HL-60/S4 (cell line): ENCODE results near the gene RAB29.
"Not testable (repeated sequence)": the region's sequence is repeated elsewhere in the genome, so short reads cannot be mapped to it uniquely, and the experiment has no call there.

Experiments
- in situ Hi-C: fragments of 300-500 bp; cut with MboI; formaldehyde crosslinking; loops from 2 replicates; pipeline ENCODE4 v1.14.3; 2022; ENCODE audit warnings: low sequenced_read_pairs

RAB29 gene, protein sequence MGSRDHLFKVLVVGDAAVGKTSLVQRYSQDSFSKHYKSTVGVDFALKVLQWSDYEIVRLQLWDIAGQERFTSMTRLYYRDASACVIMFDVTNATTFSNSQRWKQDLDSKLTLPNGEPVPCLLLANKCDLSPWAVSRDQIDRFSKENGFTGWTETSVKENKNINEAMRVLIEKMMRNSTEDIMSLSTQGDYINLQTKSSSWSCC

DNA sequence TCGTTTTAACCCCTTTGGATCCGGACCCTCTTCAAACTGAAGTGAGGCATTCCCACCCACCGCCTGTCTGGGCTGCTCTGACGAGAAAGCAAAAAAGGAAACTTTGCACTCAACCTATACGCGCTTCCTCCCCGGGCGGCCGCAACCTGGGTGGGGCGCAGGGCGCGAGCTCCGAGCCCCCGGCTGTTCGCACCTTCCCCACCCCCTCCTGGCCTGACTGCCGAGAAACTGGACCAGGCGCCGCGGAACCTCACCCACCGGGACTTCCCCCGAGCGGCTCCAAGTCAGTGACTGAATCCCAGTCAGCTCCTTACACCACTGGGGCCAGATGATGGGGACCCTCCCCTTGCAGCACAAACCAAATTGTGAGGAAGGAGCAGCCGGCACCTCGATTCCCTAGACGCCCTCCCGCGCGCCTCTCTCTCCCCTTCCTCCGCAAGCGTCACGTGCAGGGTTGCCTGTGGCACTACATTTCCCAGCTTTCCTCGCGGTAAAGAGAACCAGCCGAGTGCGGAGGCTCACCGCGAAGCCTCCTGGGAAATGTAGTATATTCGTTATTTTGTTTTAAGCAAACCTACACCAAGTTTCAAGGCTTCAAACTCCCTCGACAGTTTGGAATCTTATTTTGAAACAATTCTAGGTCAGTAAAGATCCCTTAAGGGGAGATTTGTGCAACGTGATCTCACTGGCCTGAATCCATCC is at the start of gene RAB29:
TSS of gene RAB29 (minus strand) at position 468 of the 702 bp plus-strand sequence. CDS start 526 bp downstream, outside the sequence.
- in situ Hi-C loops, result no loop called here

DNA sequence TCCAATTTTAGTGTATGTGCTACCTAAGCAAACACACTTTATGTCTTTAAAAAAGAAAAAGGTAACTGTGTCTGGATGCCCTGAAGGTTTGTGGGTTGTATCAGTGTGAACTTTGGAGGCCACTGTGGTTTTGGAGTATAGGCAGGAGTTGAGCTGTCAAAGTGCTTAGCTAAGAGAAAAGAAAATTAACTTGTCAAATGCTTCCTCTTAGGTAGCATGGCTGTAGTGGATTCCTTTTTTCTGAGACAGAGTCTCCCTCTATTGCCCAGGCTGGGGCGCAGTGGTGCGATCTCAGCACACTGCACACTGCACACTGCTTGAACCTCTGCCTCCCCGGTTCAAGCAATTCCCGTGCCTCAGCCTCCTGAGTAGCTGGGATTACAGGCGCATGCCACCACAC is 48.9 kb upstream of the RAB29 start:
- in situ Hi-C loops, result no loop called here

DNA sequence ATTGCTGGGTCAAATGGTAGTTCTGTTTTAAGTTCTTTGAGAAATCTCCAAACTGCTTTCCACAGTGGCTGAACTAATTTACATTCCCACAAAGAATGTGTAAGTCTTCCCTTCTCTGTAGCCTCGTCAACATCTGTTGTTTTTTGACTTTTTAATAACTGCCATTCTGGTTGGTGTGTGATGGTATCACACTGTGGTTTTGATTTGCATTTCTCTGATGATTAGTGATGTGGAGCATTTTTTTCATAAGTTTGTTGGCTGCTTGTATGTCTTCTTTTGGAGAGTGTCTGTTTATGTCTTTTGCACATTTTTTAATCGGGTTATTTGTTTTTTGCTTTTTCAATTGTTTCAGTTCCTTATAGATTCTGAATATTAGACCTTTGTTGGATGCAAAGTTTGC is 48.0 kb upstream of the RAB29 start:
- in situ Hi-C loops, result not testable (repeated sequence)

DNA sequence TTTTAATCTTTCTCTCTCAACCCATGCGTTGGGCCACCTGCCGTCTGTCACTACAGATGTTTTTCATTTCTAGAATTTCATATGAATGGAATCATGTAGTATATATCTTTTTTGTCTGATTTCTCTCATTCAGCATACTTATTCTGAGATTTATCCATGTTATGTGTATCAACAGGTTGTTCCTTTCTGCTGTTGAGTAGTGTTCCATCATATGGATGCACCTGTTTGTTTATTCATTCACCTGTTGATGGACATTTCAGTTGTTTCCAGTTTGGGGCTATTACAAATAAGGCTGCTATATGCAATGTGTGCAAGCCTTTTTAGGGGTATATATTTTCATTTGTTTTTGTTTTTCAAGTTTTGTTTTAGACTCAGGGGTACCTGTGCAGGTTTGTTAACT is 47.1 kb upstream of the RAB29 start:
- in situ Hi-C loops, result no loop called here

DNA sequence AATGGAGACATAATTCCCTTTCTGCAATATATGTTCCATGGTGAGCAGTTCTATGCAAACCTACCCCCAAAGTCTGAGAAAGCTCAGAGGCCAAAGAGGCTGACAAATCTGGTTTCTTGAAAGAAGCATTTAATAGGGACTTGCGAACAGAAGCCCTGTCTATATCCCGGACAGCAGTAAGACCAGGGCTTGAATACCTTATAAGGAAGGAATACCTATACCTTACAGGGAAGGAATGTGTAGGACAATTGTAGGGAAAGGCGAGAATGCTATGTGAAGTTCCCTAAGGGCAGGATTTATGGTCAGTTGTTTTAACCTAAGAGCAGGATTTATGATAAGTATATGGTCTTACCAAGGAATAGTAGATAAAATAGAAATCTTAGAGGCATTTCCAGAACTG is 42.7 kb upstream of the RAB29 start:
- in situ Hi-C loops, result no loop called here

DNA sequence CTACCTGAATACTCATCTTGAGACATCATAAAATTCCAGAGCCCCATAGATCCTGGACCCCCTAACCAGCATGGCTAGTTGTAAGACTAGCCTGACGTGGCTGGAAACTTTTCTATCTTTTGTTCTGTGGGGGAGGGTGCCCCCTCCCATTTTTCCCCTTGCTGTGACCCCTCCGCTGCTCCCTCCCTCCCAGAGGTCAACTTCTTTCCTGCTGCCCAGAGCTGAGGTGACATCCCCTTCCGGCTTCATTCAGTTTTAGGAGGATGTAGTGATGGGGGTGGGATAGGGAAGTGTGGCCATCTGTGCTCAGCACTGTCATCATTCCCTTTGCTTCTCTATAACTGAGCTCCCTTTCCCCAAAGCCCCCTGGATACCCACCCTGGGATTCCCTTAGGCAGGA is 42.1 kb upstream of the RAB29 start:
- in situ Hi-C loops, result no loop called here

DNA sequence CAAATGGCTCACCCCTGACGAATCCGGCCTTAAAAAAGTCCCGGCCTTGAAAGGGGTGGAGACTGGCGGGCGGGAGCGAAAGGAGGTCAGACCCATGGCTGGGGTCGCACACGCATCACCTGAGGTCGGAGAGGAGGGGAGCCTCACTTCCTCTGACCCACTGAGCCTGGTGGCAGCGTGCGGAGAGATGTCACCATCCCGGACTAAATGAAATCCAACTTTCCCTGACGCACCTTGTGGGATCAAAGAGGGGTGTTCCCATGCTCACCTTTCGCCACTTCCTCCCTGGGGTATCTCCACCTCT is 38.4 kb upstream of the RAB29 start:
- in situ Hi-C loops, result no loop called here

DNA sequence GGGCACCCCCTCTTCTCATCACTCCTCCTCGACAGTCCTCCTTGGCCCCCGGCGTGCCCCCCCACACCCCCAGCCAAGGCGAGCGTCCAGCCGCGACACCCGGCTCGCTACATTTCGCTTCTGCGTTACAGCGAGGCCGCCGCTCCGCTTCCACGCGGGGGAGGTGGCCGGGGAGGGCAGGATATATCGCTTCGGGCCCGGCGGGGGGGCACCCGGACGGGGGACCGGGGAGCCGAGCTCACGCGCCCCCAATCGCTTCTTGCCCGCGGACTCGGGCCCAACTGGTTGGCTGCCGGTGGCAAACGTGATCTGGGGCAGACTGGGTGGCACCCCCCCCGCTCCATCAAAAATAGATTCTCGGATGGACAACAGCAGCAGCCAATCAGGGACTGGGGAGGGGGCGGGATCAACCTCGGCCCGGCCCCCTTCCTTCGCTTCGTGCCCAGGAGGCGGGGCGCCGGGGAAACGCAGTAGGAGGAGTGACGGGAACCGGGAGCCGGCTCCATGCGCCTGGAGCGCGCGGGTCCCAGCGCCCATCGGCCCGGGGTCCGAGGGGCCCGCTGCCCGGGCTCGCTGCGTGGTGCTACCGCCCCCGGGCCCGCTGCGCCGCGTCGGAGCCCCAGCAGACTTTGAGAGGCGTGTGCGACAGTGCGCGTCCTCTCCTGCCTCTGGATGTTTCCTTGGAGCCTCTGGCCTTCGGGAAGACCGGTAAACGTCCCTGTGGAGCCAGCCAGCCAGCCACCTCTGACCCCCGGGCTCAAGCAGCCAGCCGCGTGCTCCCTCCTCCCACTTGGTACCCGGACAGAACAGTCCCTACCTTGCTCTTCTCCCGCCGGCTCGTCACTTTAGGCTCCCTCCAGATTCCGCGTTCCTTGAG is 37.8 kb upstream of the RAB29 start, which contains the start of gene SLC41A1:
TSS of gene SLC41A1 (minus strand) at position 321 of the 877 bp plus-strand sequence. CDS start 2,757 bp downstream, outside the sequence.
- in situ Hi-C loops, result no loop called here

DNA sequence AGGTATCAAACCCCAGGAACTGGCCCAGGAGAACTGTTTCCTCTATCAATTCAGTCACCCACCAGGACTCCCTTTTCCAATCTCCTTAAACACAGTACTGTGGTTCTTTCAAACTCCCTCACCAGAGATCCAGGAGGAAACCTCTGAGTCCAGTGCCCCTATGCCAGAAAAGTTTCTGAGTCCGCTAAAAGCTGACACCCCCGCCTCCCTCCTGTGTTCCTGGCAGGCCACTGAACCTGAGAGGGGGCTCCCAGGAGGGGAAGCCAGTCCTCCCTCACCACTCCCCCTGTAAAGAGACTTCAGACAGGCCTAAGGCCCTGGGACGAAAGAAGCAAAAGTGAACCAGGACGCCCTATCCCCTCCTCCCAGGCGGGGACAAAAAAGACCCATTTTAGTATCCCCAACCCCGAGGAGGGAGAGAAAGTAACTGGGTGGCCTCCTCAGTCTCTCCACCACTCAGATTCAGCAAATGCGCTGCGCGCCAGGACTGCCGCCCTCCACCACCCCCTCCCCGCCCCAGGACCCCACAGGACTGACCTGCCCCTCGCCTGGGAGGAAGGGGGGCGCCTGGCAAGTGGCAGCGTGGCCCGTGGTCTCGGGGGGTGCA is 37.1 kb upstream of the RAB29 start:
- in situ Hi-C loops, result no loop called here

DNA sequence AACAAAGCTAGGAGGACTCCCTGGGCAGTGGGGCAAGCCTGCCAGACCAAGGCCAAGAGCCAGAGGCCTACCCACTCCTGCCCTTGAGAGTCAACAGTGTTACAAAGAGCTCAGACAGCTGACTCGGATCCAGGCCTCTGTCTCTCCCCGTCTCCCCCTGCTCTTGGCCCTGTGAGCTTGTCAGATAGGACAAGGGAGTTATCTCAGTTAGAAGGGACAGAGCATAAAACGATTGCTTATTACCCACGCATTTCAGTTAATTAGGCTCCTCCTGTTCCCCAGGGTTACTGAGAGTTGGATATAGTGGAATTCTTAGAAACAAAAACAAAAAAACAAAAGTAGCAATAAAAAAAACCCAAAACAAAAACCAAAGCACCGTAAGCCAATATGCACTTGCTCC is 36.4 kb upstream of the RAB29 start:
- in situ Hi-C loops, result no loop called here

DNA sequence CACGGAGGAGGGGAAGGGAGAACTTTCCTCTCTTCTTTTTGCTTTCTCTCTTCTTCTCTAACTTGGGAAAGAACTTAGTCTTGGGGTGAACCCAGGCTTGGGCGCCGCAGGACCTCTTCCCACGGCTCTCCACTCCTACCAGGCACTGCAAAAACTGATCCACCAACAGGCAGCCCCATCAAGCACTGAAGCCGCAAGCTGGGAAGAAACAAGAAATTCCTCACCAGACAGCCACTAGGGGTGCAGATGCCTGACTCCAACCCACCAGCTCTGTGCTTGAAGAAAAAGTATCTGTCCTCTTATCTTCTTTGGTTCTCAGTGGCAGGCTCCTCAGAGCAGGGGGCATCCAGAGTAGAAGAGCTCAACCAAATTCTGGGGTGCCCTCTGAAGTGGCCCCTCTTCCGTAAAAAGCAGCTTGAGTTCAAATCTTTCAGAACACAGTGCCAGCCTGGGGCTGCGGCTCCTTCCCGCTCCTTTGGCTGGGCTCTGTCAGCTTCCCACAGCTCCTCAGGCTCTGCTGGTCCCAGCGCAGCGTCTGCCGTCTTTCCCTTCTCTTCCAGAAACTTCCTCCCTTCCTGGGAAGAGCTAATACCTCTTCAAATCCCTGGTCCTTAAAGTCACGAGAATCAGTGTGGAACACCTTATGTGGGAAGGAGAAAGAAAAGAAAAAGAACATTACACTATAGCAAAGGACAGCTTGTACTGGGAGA is 35.3 kb upstream of the RAB29 start:
- in situ Hi-C loops, result no loop called here

DNA sequence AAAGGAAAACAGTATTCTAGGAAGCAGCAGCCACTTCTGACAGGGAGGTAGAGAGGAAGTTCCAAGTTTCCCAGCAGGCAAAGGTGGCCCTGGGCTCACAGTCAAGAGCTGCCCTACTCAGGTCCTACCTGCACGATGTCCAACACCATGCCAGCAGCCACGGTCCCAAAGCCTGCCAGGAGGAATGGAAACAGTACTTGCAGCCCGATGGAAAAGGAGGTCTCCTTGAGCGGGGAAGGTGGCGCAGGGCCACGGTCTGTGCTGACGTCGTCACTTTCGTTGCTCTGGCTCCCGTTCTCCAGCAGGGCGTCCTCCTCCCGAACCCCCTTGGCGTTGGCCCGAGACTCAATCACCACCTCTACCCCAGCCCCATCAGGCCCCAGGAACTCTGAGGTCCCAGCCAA is 34.7 kb upstream of the RAB29 start:
- in situ Hi-C loops, result no loop called here

DNA sequence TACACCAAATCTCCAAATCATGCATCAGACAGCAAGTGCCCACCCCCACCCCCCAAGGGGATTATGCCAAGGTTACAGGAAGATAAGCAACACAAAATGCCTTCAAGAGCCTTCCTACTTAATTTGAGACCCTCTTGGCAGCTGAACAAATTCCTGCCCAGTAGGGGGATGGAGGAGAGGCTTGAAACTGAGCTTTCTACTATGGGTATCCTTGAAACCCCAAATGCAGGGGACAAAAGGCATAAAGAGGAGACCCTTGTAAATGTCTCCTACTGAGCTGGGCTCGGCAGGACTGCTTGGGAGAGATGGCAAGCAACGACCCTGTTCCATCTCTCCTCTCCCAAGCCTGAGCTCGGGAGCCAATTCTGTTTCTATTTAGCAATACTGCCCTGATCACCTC is 34.2 kb upstream of the RAB29 start:
- in situ Hi-C loops, result no loop called here

DNA sequence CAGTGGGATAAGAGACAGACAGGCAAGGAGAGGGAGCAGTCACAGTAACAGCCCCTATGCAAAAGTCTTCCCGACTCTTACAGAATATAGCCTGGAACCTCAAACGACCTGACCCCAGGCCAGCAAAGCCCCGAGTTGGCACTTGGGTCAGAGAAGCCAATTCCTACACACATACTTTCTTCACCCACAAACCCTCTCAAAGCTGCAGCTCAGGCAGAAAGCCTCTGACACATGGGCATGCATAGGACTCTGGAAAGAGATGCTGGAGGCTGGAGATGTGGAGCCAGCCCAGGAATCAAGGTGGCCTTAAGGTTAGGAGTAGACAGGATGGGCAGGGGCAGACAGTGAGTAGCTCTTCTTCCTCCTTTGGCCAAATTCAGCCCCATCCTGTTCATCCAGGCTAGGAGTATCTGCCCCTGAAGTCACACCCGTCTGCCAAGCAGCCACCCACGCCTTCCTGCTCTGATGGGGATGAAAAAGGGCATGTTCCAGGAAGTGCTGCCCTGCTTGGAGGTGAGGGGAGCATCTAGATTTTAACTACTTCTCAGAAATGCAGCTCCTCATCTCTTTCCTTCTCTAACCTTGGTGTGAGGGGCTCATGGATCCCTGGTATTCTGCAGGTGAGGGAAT is 29.9 kb upstream of the RAB29 start:
- in situ Hi-C loops, result no loop called here

DNA sequence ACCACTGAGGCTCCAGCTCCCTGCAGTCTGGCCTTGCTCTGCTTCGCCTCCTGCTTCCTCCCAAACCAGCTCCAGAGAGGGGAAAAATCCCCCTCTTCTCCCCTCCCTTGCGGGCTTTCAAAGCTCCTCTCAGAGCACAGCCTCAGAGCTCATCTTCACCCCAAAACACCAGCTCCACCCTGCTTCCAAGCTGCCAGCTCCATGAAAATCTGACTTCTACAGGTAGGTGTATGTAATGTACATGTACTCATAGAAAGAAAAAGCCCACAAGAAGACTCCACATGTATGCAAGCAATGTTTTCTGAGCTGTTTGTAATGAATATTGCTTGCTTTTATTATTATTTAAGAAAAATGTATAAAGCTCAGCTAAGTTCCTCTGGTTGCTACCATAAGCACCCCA is 29.3 kb upstream of the RAB29 start:
- in situ Hi-C loops, result no loop called here

DNA sequence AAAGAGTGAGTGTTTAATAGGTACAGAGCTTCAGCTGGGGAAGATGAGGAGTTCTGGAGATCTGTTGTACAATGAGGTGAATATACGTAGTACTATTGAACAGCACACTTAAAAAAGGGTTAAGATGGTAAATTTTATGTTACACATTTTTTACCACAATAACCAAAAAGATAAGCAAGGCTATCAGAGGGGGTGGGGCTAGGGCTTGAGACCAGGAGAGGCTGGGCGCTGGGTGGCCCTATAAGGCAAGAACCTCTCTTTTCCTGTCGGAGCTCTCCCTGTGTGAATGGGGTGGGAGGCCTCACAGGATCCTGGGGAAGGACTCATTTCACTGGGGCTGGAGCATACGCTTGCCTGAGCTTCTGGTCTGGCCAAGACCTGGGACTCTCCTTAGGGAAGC is 28.7 kb upstream of the RAB29 start:
- in situ Hi-C loops, result no loop called here

DNA sequence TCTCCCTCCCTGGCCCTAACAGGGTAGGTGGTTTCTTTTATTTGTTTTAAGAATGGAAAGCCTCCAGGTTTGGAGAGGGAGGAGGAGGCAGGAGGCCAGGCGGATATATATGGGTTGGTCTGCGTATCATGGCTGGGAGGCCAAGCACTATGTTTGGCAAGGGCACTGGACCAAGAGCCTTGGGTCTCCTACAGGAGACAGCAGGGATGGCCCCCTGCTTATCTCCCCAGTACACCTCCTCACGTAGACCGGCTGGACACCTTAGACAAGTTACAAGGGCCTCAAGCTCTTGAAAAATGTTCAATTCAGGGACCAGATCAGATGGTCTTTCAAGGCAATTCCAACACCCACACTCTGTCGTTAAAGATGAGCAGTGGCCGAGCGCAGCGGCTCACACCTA is 26.8 kb upstream of the RAB29 start:
- in situ Hi-C loops, result no loop called here

DNA sequence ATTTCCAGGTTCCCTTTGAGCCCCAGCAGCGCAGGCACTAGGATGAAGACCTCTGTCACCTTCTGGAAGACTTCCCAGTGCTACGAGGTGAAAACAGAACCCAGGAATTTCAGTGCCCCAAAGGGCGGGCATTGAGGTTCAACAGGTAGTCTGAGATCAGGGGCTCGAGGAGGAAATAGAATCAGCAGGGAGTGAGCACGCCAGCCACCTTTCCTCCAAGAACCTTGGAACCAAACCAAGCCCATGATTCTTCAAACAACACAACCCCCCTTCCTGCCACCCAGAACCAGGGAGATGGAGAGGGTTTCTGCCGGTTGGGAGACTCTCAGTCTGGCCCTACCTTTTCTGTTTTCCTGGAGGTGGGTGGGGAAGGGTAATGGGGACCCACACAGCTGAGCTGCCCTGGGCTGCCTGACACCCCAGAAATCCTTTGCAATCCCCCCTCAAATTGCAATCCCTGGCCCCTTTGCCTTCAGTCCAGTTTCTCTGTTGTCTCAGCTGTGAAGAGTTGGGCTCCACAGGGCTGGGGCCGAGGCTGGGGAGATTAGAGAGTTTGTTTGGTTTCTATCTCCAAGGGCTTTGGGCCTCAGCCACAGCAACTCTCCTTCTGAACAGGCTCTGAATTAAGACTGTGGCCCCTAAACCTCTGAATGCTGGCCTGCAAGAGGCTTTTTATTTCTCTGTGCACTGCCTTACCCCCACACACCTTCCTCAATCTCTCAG is 25.9 kb upstream of the RAB29 start:
- in situ Hi-C loops, result no loop called here

DNA sequence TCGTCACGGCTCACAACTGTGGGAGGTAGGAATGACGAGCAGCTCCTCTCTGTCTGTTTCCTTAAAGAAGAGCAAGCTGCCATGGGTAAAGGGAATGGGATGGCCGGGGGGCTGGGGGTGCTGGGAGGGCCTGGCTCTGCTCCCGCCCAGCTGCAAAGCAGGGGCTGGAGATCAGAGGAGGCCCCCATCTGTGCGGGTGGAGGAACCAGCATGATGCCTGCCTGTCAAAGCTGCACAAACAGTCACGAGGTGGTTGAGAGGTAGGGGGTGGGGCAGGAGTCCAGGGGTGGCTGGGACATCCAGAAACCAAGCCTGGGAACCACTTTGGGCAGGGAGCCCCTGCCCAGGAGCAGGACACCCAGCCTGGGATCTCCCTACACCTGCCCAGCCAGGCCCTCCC is 25.1 kb upstream of the RAB29 start:
- in situ Hi-C loops, result no loop called here

DNA sequence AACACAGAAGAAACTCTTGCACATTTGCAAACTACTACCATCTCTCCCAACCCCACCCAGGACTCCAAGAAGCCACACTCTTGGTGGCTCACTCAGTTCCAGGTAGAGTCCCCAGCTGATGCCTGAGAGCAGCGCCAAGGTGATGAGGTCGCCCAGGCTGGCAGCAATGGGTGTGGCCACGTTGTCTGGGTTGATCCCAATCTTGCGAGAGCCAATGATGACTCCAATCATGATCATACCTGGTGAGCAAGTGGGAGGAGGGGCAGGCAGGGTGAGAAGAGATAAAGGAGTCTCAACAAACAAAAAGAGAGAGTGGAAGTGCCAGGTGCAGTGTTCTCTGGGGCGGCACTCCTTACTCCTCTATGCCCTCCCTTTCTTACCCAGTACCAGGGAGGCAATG is 23.3 kb upstream of the RAB29 start:
- in situ Hi-C loops, result loop anchor here (10.0 kb wide), 1 partner anchor 316 kb away; the partner anchor contains the start of gene AVPR1B
